ENCODE measurements around the gene AGPAT2.

Gene AGPAT2

DNA sequence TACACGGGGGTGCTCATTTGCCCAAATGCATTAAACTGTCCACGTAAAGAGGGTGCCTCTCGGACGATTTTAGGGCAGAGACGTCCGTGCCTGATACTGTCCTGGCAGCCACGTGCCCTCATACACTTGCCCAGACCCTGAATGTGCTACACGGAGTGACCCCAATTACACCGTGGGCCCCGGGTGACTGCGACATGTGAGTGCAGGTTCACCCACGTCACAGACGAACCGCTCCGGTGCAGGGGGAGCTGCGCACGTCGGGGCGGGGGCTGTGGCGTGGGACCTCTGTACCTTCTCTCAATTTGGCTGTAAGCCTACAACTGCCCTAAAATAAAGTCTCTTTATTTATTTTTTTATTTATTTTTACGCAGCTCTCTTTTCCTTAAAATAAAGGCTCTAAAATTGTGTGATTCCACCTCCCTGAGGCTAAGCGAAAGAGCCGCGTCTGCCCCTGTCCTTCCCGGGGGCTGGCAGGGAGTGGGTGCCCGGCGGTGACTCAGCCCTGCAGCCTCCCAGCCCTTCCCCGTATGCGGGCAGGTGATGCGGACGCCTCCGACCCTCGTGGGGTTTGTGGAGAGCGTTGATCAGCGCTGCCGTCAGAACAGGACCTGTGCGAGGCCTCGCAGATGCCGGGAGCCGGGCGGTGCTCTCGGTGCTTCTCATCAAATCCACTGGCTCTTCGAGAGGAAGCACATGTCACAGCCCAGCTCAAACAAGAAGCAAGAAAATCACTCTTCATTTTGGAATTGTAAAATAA, 33.8 kb downstream of the AGPAT2 start (continued):
- TF ChIP-seq, protein P1, sequence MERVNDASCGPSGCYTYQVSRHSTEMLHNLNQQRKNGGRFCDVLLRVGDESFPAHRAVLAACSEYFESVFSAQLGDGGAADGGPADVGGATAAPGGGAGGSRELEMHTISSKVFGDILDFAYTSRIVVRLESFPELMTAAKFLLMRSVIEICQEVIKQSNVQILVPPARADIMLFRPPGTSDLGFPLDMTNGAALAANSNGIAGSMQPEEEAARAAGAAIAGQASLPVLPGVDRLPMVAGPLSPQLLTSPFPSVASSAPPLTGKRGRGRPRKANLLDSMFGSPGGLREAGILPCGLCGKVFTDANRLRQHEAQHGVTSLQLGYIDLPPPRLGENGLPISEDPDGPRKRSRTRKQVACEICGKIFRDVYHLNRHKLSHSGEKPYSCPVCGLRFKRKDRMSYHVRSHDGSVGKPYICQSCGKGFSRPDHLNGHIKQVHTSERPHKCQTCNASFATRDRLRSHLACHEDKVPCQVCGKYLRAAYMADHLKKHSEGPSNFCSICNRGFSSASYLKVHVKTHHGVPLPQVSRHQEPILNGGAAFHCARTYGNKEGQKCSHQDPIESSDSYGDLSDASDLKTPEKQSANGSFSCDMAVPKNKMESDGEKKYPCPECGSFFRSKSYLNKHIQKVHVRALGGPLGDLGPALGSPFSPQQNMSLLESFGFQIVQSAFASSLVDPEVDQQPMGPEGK (CRISPR knock-in tag; IDR thresholded peaks at IDR 0.05; ENCODE audit: borderline replicate concordance), result no peak
- TF ChIP-seq ZFP30 (CRISPR knock-in tag; IDR thresholded peaks at IDR 0.05) (no peak), SNAI2 (CRISPR knock-in tag; IDR thresholded peaks at IDR 0.05) (no peak)

- TF ChIP-seq ISL1 (CRISPR knock-in tag; IDR thresholded peaks at IDR 0.05), result no peak
- no peak for TF ChIP-seq CSDC2 (CRISPR knock-in tag; IDR thresholded peaks at IDR 0.05)
- TF ChIP-seq BACH2 (CRISPR knock-in tag; IDR thresholded peaks at IDR 0.05; ENCODE audit: borderline replicate concordance), result no peak
- no peak for TF ChIP-seq ZFP3 (CRISPR knock-in tag; IDR thresholded peaks at IDR 0.05)
- TF ChIP-seq, protein P1 (CRISPR knock-in tag; IDR thresholded peaks at IDR 0.05; ENCODE audit: borderline replicate concordance), result no peak
- no peak for TF ChIP-seq RARB (CRISPR knock-in tag; IDR thresholded peaks at IDR 0.05)
- TF ChIP-seq, protein P2, sequence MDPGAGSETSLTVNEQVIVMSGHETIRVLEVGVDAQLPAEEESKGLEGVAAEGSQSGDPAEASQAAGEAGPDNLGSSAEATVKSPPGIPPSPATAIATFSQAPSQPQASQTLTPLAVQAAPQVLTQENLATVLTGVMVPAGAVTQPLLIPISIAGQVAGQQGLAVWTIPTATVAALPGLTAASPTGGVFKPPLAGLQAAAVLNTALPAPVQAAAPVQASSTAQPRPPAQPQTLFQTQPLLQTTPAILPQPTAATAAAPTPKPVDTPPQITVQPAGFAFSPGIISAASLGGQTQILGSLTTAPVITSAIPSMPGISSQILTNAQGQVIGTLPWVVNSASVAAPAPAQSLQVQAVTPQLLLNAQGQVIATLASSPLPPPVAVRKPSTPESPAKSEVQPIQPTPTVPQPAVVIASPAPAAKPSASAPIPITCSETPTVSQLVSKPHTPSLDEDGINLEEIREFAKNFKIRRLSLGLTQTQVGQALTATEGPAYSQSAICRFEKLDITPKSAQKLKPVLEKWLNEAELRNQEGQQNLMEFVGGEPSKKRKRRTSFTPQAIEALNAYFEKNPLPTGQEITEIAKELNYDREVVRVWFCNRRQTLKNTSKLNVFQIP (CRISPR knock-in tag; IDR thresholded peaks at IDR 0.05; ENCODE audit: borderline replicate concordance, low read depth), result no peak
- ATAC-seq, result no peak
These were observed 35.4 kb downstream of the AGPAT2 start for GRCh38 chr9:136651860-136652259.

DNA sequence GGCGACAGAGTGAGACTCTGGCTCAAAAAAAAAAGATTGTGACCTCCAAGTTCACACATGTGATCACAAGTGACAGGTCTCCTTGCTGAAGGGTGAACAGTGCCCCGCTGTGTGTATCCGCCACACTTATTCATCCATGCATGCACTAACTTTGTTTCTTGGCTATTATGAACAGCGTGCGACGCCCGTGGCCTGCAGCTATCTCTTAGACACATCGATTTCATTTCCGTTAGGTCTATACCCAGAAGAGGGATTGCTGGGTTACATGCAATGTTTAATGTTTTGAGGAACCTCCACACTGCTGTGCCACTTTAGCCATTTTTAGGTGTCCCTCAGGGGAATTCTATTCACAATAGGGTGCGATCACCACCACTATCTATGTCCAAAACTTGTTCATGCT, 36.6 kb downstream of the AGPAT2 start:
- TF ChIP-seq OSR1 (CRISPR knock-in tag; IDR thresholded peaks at IDR 0.05) (no peak), TCF4 (CRISPR knock-in tag; IDR thresholded peaks at IDR 0.05; ENCODE audit: borderline replicate concordance) (no peak), ISL1 (CRISPR knock-in tag; IDR thresholded peaks at IDR 0.05) (no peak), ZNF565 (CRISPR knock-in tag; conservative IDR thresholded peaks at IDR 0.05; ENCODE audit: low read depth) (no peak)
- no peak for ATAC-seq

DNA sequence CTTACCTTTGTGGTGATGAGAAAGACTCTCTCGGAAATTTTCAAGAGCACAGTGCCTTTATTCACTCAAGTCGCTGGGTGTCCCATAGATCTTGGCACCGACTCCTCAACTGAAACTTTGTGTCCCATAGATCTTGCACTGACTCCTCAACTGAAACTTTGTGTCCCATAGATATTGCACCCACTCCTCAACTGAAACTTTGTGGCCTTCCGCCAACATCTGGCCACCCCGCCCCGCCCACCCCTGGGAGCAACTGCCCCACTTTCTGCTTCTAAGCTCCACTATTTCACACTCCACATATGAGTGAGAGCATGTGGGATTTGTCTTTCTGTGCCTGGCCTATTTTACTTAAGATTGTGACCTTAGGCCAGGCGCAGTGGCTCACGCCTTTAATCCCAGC, 37.2 kb downstream of the AGPAT2 start:
- ATAC-seq, result no peak
- TF ChIP-seq ZNF565 (CRISPR knock-in tag; conservative IDR thresholded peaks at IDR 0.05; ENCODE audit: low read depth) (no peak), ZC3H10 (CRISPR knock-in tag; IDR thresholded peaks at IDR 0.05) (no peak), ISL1 (CRISPR knock-in tag; IDR thresholded peaks at IDR 0.05) (no peak), TSHZ2 (CRISPR knock-in tag; IDR thresholded peaks at IDR 0.05) (no peak), RARB (CRISPR knock-in tag; IDR thresholded peaks at IDR 0.05) (no peak), ESRRG (CRISPR knock-in tag; IDR thresholded peaks at IDR 0.05) (no peak), BACH2 (CRISPR knock-in tag; IDR thresholded peaks at IDR 0.05; ENCODE audit: borderline replicate concordance) (no peak), GLIS3 (CRISPR knock-in tag; IDR thresholded peaks at IDR 0.05) (no peak), OSR1 (CRISPR knock-in tag; IDR thresholded peaks at IDR 0.05) (no peak), ARNTL (CRISPR knock-in tag; IDR thresholded peaks at IDR 0.05; ENCODE audit: borderline replicate concordance, low read depth) (no peak), TCF4 (CRISPR knock-in tag; IDR thresholded peaks at IDR 0.05; ENCODE audit: borderline replicate concordance) (no peak), ZNF8 (CRISPR knock-in tag; IDR thresholded peaks at IDR 0.05) (no peak)
- TF ChIP-seq, protein P1 (CRISPR knock-in tag; IDR thresholded peaks at IDR 0.05; ENCODE audit: borderline replicate concordance), result no peak
- TF ChIP-seq, protein P3, sequence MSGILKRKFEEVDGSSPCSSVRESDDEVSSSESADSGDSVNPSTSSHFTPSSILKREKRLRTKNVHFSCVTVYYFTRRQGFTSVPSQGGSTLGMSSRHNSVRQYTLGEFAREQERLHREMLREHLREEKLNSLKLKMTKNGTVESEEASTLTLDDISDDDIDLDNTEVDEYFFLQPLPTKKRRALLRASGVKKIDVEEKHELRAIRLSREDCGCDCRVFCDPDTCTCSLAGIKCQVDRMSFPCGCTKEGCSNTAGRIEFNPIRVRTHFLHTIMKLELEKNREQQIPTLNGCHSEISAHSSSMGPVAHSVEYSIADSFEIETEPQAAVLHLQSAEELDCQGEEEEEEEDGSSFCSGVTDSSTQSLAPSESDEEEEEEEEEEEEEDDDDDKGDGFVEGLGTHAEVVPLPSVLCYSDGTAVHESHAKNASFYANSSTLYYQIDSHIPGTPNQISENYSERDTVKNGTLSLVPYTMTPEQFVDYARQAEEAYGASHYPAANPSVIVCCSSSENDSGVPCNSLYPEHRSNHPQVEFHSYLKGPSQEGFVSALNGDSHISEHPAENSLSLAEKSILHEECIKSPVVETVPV (CRISPR knock-in tag; IDR thresholded peaks at IDR 0.05), result no peak
- TF ChIP-seq, protein P2 (CRISPR knock-in tag; IDR thresholded peaks at IDR 0.05; ENCODE audit: borderline replicate concordance, low read depth), result no peak
- TF ChIP-seq, protein P4, sequence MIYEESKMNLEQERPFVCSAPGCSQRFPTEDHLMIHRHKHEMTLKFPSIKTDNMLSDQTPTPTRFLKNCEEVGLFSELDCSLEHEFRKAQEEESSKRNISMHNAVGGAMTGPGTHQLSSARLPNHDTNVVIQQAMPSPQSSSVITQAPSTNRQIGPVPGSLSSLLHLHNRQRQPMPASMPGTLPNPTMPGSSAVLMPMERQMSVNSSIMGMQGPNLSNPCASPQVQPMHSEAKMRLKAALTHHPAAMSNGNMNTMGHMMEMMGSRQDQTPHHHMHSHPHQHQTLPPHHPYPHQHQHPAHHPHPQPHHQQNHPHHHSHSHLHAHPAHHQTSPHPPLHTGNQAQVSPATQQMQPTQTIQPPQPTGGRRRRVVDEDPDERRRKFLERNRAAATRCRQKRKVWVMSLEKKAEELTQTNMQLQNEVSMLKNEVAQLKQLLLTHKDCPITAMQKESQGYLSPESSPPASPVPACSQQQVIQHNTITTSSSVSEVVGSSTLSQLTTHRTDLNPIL (CRISPR knock-in tag; IDR thresholded peaks at IDR 0.05; ENCODE audit: low read depth), result no peak

All from SK-N-SH treated with all-trans-retinoic acid at 6 μM for 48 hours (cell line).